GM23248 (cell line): ENCODE data around the gene CXCL9.

Experiments used
- EZH2 ChIP-seq: fragments of 200-600 bp; sonication (generic); IDR thresholded peaks from 2 replicates; pipeline ENCODE4 v1.6.1; 2018; ENCODE audit warnings: antibody characterized with exemption, mild to moderate bottlenecking; ENCODE audit not compliant: insufficient read depth, poor library complexity, severe bottlenecking
- EZH2phosphoT487 ChIP-seq: fragments of 200-600 bp; sonication (generic); IDR thresholded peaks from 2 replicates; pipeline ENCODE4 v1.6.1; 2018; ENCODE audit warnings: antibody characterized with exemption, moderate library complexity, mild to moderate bottlenecking, low read depth; ENCODE audit not compliant: insufficient read depth

DNA sequence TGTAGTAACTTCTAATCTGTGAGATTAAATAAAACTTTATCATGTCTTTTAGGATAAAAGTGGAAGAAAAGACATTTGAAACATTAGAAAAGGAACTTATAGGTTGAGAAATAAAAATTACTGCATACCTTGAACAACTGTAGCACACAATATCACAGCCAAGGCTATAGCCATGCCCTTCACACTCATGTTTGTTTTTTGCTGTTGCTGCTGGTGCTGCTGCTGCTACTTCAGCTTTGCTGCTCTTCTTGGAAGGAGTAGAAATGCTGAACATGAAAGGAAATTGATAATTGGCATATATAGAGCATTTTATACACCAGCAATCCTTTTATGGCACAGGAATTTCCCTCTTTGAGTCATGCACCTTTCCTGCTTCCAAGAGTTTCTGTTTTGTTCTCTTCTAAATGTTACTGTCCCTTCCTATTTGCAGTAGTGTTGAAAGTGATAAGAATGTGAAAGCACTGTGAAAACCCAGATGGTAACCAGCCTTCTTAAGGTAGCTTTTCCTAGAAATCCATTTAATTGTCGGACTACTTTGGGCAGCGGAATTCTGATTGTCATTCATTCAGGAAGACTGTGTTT, 28.6 kb upstream of the CXCL9 start, which contains the start of gene CXCL11:
- TF ChIP-seq EZH2phosphoT487 = no peak
- no peak for TF ChIP-seq EZH2
